Smooth muscle cell (in vitro differentiated cells): Measurements from ENCODE around the gene MPZL2. TPM values are rescaled to one million over a fixed set of nuclear protein-coding genes. Genes with fewer than 3 reads are reported as not detected.

Source experiments
- DNase-seq: peaks from one replicate; lab custom pipeline; 2025; ENCODE audit not compliant: unreplicated experiment; lab: John Stamatoyannopoulos, UW
- H2AFZ ChIP-seq: fragments of 200-600 bp; sonication (generic); 2 replicates; pipeline ENCODE4 v1.6.0; 2016; ENCODE audit warnings: antibody characterized with exemption, low read depth, mild to moderate bottlenecking
- H3F3A ChIP-seq: fragments of 200-600 bp; sonication (generic); 2 replicates; pipeline ENCODE4 v1.6.0; 2017; ENCODE audit warnings: antibody characterized with exemption, low read depth
- H3K27ac ChIP-seq: fragments of 200-600 bp; sonication (generic); 2 replicates; pipeline ENCODE4 v1.5.1; 2016; ENCODE audit warnings: low read depth, mild to moderate bottlenecking
- H3K27me3 ChIP-seq: fragments of 200-600 bp; sonication (generic); 2 replicates; pipeline ENCODE4 v1.6.1; 2016; ENCODE audit warnings: low read depth, mild to moderate bottlenecking
- H3K36me3 ChIP-seq: fragments of 200-600 bp; sonication (generic); 2 replicates; pipeline ENCODE4 v1.5.1; 2016; ENCODE audit warnings: low read depth
- H3K4me1 ChIP-seq: fragments of 200-600 bp; sonication (generic); 2 replicates; pipeline ENCODE4 v1.5.1; 2016; ENCODE audit warnings: low read depth
- H3K4me2 ChIP-seq: fragments of 200-600 bp; sonication (generic); 2 replicates; pipeline ENCODE4 v1.6.0; 2016; ENCODE audit warnings: mild to moderate bottlenecking
- H3K4me3 ChIP-seq: fragments of 200-600 bp; sonication (generic); 2 replicates; pipeline ENCODE4 v1.5.1; 2016; ENCODE audit warnings: mild to moderate bottlenecking
- H3K79me2 ChIP-seq: fragments of 200-600 bp; sonication (generic); 2 replicates; pipeline ENCODE4 v1.6.0; 2016; ENCODE audit warnings: low read depth, mild to moderate bottlenecking
- H3K9ac ChIP-seq: fragments of 200-600 bp; sonication (generic); 2 replicates; pipeline ENCODE4 v1.6.0; 2016; ENCODE audit warnings: low read depth
- H3K9me3 ChIP-seq: fragments of 200-600 bp; sonication (generic); replicated peaks from 2 replicates; pipeline ENCODE4 v1.5.1; 2016; ENCODE audit warnings: low read depth
- H4K20me1 ChIP-seq: fragments of 200-600 bp; sonication (generic); 2 replicates; pipeline ENCODE4 v1.6.0; 2016; ENCODE audit warnings: low read depth
- CTCF ChIP-seq: fragments of 200-600 bp; sonication (generic); IDR thresholded peaks from 2 replicates; pipeline ENCODE4 v1.5.1; 2017; ENCODE audit warnings: borderline replicate concordance, mild to moderate bottlenecking, antibody characterized with exemption; ENCODE audit not compliant: insufficient read depth, poor library complexity, severe bottlenecking
- WGBS: methylation state at CpG from one replicate; pipeline ENCODE4 v1.1.7; 2016; ENCODE audit warnings: low lambda C conversion rate; 5-methylcytosine and 5-hydroxymethylcytosine counted together
- polyA plus RNA-seq: library from polyadenylated mRNA; unstranded; fragments of >200 nt; fragmentation: Nextera tagmentation; extraction: Ambion mirVana; gene quantifications from 2 replicates; pipeline ENCODE4 v1.2.1, GENCODE V29; 2016
- total RNA-seq: library from RNA; depleted of rRNA; stranded (reverse); fragments of >200 nt; gene quantifications from 2 replicates; pipeline ENCODE4 v1.2.3, GENCODE V29; 2014

MPZL2 gene
- total and polyA plus RNA-seq, 2 experiments from 2014 or later, result 5.5 to 53.9 TPM

GRCh38 chr11:118238421-118238820 lies 25.7 kb downstream of the MPZL2 start:
- Histone ChIP-seq H2AFZ (no peak overlapping the region), H3K4me1 (no peaks in the 10 kb centered on the region), H3K27me3 (peaks cover 40% of the 10 kb centered on the region), H3K9ac (no peak overlapping the region), H3K27ac (no peak overlapping the region), H4K20me1 (no peaks in the 10 kb centered on the region), H3K79me2 (no peaks in the 10 kb centered on the region), H3K9me3 (no peaks in the 10 kb centered on the region), H3K4me3 (no peak overlapping the region), H3F3A (no peaks in the 10 kb centered on the region), H3K4me2 (no peak overlapping the region), H3K36me3 (no peaks in the 10 kb centered on the region)
- 87% methylated on average over 2 of the region's 2 CpGs for WGBS
- DNase-seq, result no peak
- TF ChIP-seq CTCF, result no peak

- Histone ChIP-seq H3K36me3 (no peaks in the 10 kb centered on the region), H3K4me3 (no peak overlapping the region), H3K9me3 (no peaks in the 10 kb centered on the region), H3K27me3 (peaks cover 29% of the 10 kb centered on the region), H3K4me1 (no peaks in the 10 kb centered on the region), H2AFZ (no peak overlapping the region), H3K27ac (no peak overlapping the region), H3K79me2 (no peaks in the 10 kb centered on the region), H4K20me1 (no peaks in the 10 kb centered on the region), H3F3A (no peaks in the 10 kb centered on the region), H3K9ac (no peak overlapping the region), H3K4me2 (no peak overlapping the region)
- DNase-seq, result no peak
- 76% methylated on average over 2 of the region's 2 CpGs for WGBS
- no peak for TF ChIP-seq CTCF
Measured at GRCh38 chr11:118236170-118236569, 27.9 kb downstream of the MPZL2 start.

GRCh38 chr11:118234833-118235232 lies 29.3 kb downstream of the MPZL2 start:
- Histone ChIP-seq H3K27me3 (peaks cover 29% of the 10 kb centered on the region), H4K20me1 (no peaks in the 10 kb centered on the region), H3F3A (no peaks in the 10 kb centered on the region), H3K4me3 (no peak overlapping the region), H3K9ac (no peak overlapping the region), H3K27ac (no peak overlapping the region), H3K79me2 (no peaks in the 10 kb centered on the region), H3K36me3 (no peaks in the 10 kb centered on the region), H3K4me1 (no peaks in the 10 kb centered on the region), H2AFZ (no peak overlapping the region), H3K4me2 (no peak overlapping the region), H3K9me3 (no peaks in the 10 kb centered on the region)
- 92% methylated on average over 5 of the region's 5 CpGs for WGBS
- TF ChIP-seq CTCF, result no peak
- no peak for DNase-seq

GRCh38 chr11:118233850-118234249 lies 30.2 kb downstream of the MPZL2 start:
- WGBS, result 73% methylated on average over 1 of the region's 1 CpG
- Histone ChIP-seq H3K9ac (no peak overlapping the region), H3K4me1 (no peaks in the 10 kb centered on the region), H3K27ac (peak overlapping the region; percentile 35), H3K36me3 (no peaks in the 10 kb centered on the region), H3K4me3 (no peak overlapping the region), H4K20me1 (no peaks in the 10 kb centered on the region), H3K79me2 (no peaks in the 10 kb centered on the region), H3K9me3 (no peaks in the 10 kb centered on the region), H3K27me3 (peaks cover 29% of the 10 kb centered on the region), H3F3A (no peaks in the 10 kb centered on the region), H2AFZ (no peak overlapping the region), H3K4me2 (no peak overlapping the region)
- no peak for TF ChIP-seq CTCF
- DNase-seq, result no peak
